ENCODE results near the gene RBM11.

DNA sequence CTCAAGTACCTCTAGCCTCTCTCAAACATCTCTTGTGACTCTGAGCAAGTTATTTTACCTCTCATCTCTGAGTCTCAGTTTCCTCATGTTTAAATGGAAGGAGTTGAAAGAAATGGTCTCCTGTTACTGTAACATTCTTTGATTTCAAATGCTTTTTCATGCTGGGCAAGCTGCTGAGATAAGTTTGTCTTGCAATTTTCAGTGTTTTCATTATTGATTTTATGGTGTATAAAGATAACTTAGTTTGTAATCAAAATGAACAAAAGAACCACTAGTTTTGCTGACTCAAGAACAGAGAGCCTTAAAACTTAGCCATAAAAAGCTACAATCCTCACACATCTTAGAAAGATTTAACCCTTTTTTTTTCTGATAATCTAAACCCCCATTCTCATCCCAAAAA, 9.7 kb upstream of the RBM11 start:
- TF ChIP-seq, protein P1, sequence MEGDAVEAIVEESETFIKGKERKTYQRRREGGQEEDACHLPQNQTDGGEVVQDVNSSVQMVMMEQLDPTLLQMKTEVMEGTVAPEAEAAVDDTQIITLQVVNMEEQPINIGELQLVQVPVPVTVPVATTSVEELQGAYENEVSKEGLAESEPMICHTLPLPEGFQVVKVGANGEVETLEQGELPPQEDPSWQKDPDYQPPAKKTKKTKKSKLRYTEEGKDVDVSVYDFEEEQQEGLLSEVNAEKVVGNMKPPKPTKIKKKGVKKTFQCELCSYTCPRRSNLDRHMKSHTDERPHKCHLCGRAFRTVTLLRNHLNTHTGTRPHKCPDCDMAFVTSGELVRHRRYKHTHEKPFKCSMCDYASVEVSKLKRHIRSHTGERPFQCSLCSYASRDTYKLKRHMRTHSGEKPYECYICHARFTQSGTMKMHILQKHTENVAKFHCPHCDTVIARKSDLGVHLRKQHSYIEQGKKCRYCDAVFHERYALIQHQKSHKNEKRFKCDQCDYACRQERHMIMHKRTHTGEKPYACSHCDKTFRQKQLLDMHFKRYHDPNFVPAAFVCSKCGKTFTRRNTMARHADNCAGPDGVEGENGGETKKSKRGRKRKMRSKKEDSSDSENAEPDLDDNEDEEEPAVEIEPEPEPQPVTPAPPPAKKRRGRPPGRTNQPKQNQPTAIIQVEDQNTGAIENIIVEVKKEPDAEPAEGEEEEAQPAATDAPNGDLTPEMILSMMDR (IDR thresholded peaks at IDR 0.05), result no peak
- no peak for TF ChIP-seq EP300 (IDR thresholded peaks at IDR 0.05)
- TF ChIP-seq POLR2A (IDR thresholded peaks at IDR 0.05), result no peak

Measured in tibial nerve (tissue), 4 donors.